Astrocyte (in vitro differentiated cells and primary cell): ENCODE data around the gene CAT. TPM values are rescaled to one million over a fixed set of nuclear protein-coding genes. Genes with fewer than 3 reads are reported as not detected.
A peak's percentile ranks its signal among the peaks of the same experiment; 100 is the strongest.

Experiments used
- DNase-seq: peaks from one replicate; pipeline ENCODE4 v3.0.0-alpha.2; 2010; ENCODE audit warnings: low read depth
- FAIRE-seq: peaks from 2 replicates; lab custom pipeline; 2011; peaks lifted over from hg19 to GRCh38; lab: Jason Lieb, UNC
- H2AFZ ChIP-seq: 2 replicates; pipeline ENCODE4 v1.6.0; 2012; ENCODE audit warnings: low read depth, low read length, inconsistent platforms
- H3K27ac ChIP-seq: 2 replicates; pipeline ENCODE4 v1.5.1; 2011; ENCODE audit warnings: low read depth, low read length, inconsistent platforms
- H3K27me3 ChIP-seq: 2 replicates; pipeline ENCODE4 v1.6.0; 2011; ENCODE audit warnings: low read length, inconsistent platforms; ENCODE audit not compliant: insufficient read depth
- H3K36me3 ChIP-seq: 2 replicates; pipeline ENCODE4 v1.5.1; 2011; ENCODE audit warnings: low read length, inconsistent platforms; ENCODE audit not compliant: insufficient read depth
- H3K4me1 ChIP-seq: 2 replicates; pipeline ENCODE4 v1.5.1; 2011; ENCODE audit warnings: low read length, inconsistent platforms; ENCODE audit not compliant: insufficient read depth
- H3K4me2 ChIP-seq: 2 replicates; pipeline ENCODE4 v1.6.0; 2012; ENCODE audit warnings: low read length, inconsistent platforms
- H3K4me3 ChIP-seq: 2 replicates; pipeline ENCODE4 v1.5.1; 2011; ENCODE audit warnings: low read depth, mild to moderate bottlenecking, low read length, inconsistent platforms; ENCODE audit not compliant: insufficient read depth
- H3K79me2 ChIP-seq: 2 replicates; pipeline ENCODE4 v1.6.0; 2012; ENCODE audit warnings: mild to moderate bottlenecking, low read length, inconsistent platforms; ENCODE audit not compliant: insufficient read depth
- H3K9ac ChIP-seq: 2 replicates; pipeline ENCODE4 v1.6.0; 2012; ENCODE audit warnings: mild to moderate bottlenecking, low read length, inconsistent platforms
- H3K9me3 ChIP-seq: 2 replicates; pipeline ENCODE4 v1.5.1; 2012; ENCODE audit warnings: low read depth, mild to moderate bottlenecking, low read length, inconsistent platforms; ENCODE audit not compliant: insufficient read depth
- H4K20me1 ChIP-seq: 2 replicates; pipeline ENCODE4 v1.6.0; 2012; ENCODE audit warnings: low read length, inconsistent platforms; ENCODE audit not compliant: insufficient read depth
- H3K27ac Mint-ChIP-seq: one replicate; pipeline ENCODE4 v1.8.0; 2021; ENCODE audit warnings: mild to moderate bottlenecking, mixed read lengths; ENCODE audit not compliant: unreplicated experiment
- H3K27me3 Mint-ChIP-seq: one replicate; pipeline ENCODE4 v1.8.0; 2021; ENCODE audit warnings: low read depth, mixed read lengths; ENCODE audit not compliant: unreplicated experiment
- H3K36me3 Mint-ChIP-seq: one replicate; pipeline ENCODE4 v1.8.0; 2021; ENCODE audit warnings: low read depth, mixed read lengths; ENCODE audit not compliant: unreplicated experiment
- H3K4me1 Mint-ChIP-seq: one replicate; pipeline ENCODE4 v1.8.0; 2021; ENCODE audit warnings: low read depth, mixed read lengths; ENCODE audit not compliant: unreplicated experiment
- H3K4me3 Mint-ChIP-seq: one replicate; pipeline ENCODE4 v1.8.0; 2021; ENCODE audit warnings: mild to moderate bottlenecking, moderate library complexity, mixed read lengths; ENCODE audit not compliant: unreplicated experiment
- H3K9me3 Mint-ChIP-seq: one replicate; pipeline ENCODE4 v1.8.0; 2021; ENCODE audit warnings: mild to moderate bottlenecking, mixed read lengths; ENCODE audit not compliant: unreplicated experiment
- EZH2 ChIP-seq: IDR thresholded peaks from 2 replicates; pipeline ENCODE4 v1.6.1; 2012; ENCODE audit warnings: mild to moderate bottlenecking, low read length, inconsistent platforms; ENCODE audit not compliant: insufficient read depth
- total RNA-seq: library from RNA; stranded (reverse); gene quantifications from 2 replicates; pipeline ENCODE4 v1.2.1, GENCODE V29; 2021
- TF ChIP-seq, protein P1 (sequence below): IDR thresholded peaks from 2 replicates; pipeline ENCODE4 v1.5.1; 2011; ENCODE audit warnings: low read depth, mild to moderate bottlenecking, inconsistent platforms, low read length, moderate library complexity; ENCODE audit not compliant: insufficient read depth

CAT gene
- total RNA-seq, 1 donor from 2014 or later = 17.6 TPM

DNA sequence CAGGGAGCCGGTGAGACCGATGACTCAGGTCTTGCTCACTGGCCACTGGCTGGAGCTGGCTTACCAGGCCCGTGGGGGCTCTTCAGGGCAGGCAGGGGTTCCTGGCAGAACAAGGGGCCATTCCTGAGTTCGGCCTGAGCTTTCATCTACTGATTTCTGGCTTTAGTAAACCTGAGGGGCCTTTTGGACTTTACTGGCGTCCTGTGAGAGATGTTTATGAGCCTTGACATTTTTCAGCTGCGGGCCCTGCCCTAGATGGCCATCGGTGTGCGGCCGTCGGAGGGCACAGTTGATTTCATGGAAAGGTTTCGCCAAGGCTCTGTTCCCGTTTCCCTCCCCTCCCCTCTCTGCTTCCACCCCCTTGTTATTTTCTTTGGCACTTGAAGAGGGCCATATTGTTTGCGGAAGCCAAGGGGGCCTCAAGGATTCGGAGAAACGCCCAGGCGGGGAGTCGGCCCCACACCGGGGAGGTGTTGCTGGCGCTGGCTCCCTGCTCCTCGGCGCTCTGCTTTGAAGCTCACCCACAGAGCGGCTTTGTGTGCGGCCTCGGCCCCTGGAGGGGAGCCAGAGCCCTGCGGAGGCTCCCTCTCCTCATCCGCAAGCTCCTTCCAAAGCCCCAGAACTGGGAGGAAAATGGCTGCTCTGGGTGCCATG is 57.1 kb downstream of the CAT start:
- Mint-ChIP-seq H3K4me1 (no peaks in the 10 kb centered on the region), H3K27me3 (peaks cover 5% of the 10 kb centered on the region), H3K4me3 (no peak overlapping the region), H3K9me3 (no peaks in the 10 kb centered on the region), H3K36me3 (no peaks in the 10 kb centered on the region), H3K27ac (no peak overlapping the region)
- Histone ChIP-seq H3K9me3 (no peaks in the 10 kb centered on the region), H3K27ac (peak overlapping the region; percentile 28), H3K4me1 (peaks cover 3% of the 10 kb centered on the region), H3K4me2 (peak overlapping the region; percentile 57), H3K9ac (no peak overlapping the region), H3K36me3 (no peaks in the 10 kb centered on the region), H3K79me2 (no peaks in the 10 kb centered on the region), H2AFZ (peak overlapping the region; percentile 65), H3K27me3 (no peaks in the 10 kb centered on the region), H4K20me1 (no peaks in the 10 kb centered on the region), H3K4me3 (no peak overlapping the region)
- no peak for TF ChIP-seq EZH2
- TF ChIP-seq, protein P1, sequence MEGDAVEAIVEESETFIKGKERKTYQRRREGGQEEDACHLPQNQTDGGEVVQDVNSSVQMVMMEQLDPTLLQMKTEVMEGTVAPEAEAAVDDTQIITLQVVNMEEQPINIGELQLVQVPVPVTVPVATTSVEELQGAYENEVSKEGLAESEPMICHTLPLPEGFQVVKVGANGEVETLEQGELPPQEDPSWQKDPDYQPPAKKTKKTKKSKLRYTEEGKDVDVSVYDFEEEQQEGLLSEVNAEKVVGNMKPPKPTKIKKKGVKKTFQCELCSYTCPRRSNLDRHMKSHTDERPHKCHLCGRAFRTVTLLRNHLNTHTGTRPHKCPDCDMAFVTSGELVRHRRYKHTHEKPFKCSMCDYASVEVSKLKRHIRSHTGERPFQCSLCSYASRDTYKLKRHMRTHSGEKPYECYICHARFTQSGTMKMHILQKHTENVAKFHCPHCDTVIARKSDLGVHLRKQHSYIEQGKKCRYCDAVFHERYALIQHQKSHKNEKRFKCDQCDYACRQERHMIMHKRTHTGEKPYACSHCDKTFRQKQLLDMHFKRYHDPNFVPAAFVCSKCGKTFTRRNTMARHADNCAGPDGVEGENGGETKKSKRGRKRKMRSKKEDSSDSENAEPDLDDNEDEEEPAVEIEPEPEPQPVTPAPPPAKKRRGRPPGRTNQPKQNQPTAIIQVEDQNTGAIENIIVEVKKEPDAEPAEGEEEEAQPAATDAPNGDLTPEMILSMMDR = no peak
- no peak for FAIRE-seq
- DNase-seq = peak; percentile 29

DNA sequence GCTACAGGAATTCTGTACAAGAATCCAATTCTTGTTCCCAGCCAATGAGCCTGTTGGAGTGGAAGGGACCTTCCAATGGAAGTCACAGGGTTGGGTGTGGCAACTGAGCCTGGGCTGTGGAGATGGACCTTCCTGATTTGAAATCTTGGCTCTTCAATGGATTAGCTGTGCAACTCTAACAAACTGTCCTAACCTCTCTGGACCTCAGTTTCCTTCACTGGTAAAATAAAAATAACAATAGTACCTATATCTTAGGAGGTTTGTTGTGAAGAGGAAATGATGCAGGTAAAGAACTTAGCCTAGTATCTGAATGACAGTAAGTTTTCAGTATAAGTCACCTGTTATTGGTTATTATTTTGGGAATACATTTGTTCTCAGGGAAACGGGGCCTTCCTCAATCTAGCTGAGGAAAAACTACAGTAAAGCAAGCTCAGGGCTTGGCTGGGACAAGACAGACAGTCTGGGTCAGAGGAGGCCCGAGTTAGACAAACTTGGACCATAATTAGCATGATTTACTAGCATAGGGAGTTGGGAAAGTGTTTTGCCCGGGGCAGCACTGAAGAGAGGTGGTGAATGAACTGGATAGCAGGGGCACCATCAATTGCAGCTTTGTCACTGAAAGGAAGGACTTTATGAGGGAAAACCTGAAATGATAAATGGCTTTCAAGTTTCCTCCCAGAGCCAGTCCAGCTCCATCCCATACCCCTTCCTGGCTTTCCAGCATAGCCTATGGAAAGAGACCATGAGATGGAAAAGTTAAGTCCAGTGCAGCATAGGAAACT is 61.2 kb downstream of the CAT start:
- Histone ChIP-seq H3K79me2 (no peaks in the 10 kb centered on the region), H3K4me3 (no peak overlapping the region), H3K36me3 (no peaks in the 10 kb centered on the region), H2AFZ (no peak overlapping the region), H4K20me1 (no peaks in the 10 kb centered on the region), H3K27me3 (no peaks in the 10 kb centered on the region), H3K9me3 (no peaks in the 10 kb centered on the region), H3K9ac (no peak overlapping the region), H3K4me2 (no peak overlapping the region), H3K27ac (no peak overlapping the region), H3K4me1 (peaks cover 25% of the 10 kb centered on the region)
- DNase-seq (no peak), FAIRE-seq (no peak)
- Mint-ChIP-seq H3K27ac (no peak overlapping the region), H3K36me3 (no peaks in the 10 kb centered on the region), H3K4me1 (peaks cover 16% of the 10 kb centered on the region), H3K4me3 (no peak overlapping the region), H3K9me3 (no peaks in the 10 kb centered on the region), H3K27me3 (peaks cover 9% of the 10 kb centered on the region)
- no peak for TF ChIP-seq EZH2
- TF ChIP-seq, protein P1 = no peak

DNA sequence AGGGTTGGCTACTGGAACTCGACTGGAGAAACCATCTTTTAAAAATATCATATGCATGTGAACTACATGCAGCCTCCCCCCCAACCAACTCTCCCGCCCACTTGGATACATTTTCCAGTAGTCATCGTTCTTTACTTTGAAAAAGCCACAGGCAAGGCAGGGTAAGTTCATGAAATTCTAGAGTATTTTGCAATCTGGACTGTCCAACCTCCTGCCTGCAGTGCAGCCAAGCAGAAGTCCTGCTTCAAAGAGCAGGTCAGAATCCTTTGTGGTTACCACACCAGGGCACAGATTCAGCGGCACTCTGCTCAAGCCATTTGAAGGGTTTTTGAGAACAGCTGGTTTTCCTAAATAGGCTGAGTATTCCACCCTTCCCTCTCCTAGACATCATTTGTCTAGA is 62.8 kb downstream of the CAT start:
- Histone ChIP-seq H3K4me2 (peak overlapping the region; percentile 68), H3K4me1 (peaks cover 25% of the 10 kb centered on the region), H3K9ac (peak overlapping the region; percentile 35), H4K20me1 (no peaks in the 10 kb centered on the region), H3K4me3 (no peak overlapping the region), H2AFZ (no peak overlapping the region), H3K9me3 (no peaks in the 10 kb centered on the region), H3K27ac (peak overlapping the region; percentile 78), H3K27me3 (no peaks in the 10 kb centered on the region), H3K79me2 (no peaks in the 10 kb centered on the region), H3K36me3 (no peaks in the 10 kb centered on the region)
- Mint-ChIP-seq H3K27ac (peak overlapping the region; percentile 88), H3K36me3 (no peaks in the 10 kb centered on the region), H3K9me3 (no peaks in the 10 kb centered on the region), H3K27me3 (peaks cover 16% of the 10 kb centered on the region), H3K4me3 (no peak overlapping the region), H3K4me1 (peaks cover 16% of the 10 kb centered on the region)
- TF ChIP-seq, protein P1 = no peak
- TF ChIP-seq EZH2 = no peak
- peak; percentile 97 for DNase-seq
- FAIRE-seq = peak; percentile 71
